GM23248 (cell line): ENCODE measurements around the gene RRP36.
"Not testable (repeated sequence)": the region's sequence is repeated elsewhere in the genome, so short reads cannot be mapped to it uniquely, and the experiment has no call there.

Experiments used
- EZH2 ChIP-seq: fragments of 200-600 bp; sonication (generic); IDR thresholded peaks from 2 replicates; pipeline ENCODE4 v1.6.1; 2018; ENCODE audit warnings: antibody characterized with exemption, mild to moderate bottlenecking; ENCODE audit not compliant: insufficient read depth, poor library complexity, severe bottlenecking
- EZH2phosphoT487 ChIP-seq: fragments of 200-600 bp; sonication (generic); IDR thresholded peaks from 2 replicates; pipeline ENCODE4 v1.6.1; 2018; ENCODE audit warnings: antibody characterized with exemption, moderate library complexity, mild to moderate bottlenecking, low read depth; ENCODE audit not compliant: insufficient read depth

DNA sequence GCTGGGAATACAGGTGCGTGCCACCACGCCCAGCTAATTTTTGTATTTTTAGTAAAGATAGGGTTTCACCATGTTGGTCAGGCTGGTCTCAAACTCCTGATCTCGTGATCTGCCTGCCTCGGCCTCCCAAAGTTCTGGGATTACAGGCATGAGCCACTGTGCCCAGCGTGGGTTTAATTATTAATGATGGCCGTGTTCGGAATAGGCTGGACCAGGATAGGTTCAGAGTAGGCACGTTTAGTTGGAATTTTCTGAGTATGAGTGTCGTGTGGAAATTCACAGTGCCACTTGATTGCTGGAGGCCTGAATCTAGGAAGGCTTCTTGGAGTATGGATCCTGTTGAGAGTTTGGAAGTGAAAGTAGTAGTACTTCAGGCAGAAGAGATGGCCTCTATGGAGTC lies 23.2 kb upstream of the RRP36 start:
- TF ChIP-seq EZH2, EZH2phosphoT487: not testable (repeated sequence)
